ENCODE data around the gene PCDHB15.

PCDHB15 gene

DNA sequence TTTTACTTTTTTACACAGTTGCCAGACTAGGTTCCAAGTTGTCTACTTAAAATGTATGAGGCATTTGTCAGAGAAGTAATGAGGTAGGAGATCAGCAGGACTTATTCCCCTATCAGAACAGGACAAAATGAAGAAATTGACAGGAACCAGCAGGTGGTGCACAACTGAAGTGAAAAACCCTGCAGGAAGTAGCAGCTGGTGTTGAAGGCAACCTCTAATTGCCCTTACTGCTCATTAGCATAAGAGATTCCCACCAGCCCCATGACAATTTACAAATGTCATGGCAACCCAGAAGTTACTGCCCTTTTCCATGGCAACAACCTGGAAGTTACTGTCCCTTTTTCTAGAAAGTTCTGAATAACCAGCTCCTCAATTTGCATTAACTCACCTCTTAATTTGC is 5.4 kb downstream of the PCDHB15 start:
- DNase-seq (ENCODE audit: low spot score), result no peak

DNA sequence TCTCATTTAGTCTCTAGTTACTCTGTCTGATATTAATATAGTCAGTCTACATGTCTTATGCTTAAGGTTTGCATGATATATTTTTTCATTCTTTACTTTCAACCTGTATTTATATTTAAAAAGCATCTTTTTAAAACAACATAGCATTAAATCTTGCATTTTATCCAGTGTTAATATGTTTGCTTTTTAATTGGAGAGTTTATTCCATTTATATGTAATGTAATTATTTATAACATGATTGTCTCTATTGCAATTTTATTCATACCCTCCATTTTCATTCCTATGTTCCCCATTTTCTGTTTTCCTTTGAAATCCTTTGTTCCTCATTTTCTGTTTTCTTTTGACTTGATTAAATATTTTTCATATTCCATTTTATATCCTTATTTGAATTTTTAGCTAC is 13.3 kb downstream of the PCDHB15 start:
- no peak for DNase-seq (ENCODE audit: low spot score)

DNA sequence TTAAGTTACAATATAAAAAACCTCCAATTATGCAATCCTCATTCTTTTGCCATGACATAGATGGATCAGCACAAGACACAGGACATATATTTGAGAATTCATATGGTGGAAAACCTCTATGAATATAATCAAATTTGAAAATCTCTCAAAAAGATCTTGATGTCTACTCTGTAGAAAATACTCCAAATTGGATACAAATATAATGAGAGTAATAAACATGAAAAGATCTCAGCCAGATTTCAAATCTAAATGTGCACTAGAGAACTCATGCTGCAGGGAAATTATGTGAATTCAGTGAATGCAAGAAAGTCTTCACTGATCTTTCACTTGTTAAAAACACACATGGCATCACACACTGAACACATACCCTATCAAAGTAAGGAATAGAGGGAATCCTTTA is 13.8 kb downstream of the PCDHB15 start:
- DNase-seq (ENCODE audit: low spot score), result no peak

DNA sequence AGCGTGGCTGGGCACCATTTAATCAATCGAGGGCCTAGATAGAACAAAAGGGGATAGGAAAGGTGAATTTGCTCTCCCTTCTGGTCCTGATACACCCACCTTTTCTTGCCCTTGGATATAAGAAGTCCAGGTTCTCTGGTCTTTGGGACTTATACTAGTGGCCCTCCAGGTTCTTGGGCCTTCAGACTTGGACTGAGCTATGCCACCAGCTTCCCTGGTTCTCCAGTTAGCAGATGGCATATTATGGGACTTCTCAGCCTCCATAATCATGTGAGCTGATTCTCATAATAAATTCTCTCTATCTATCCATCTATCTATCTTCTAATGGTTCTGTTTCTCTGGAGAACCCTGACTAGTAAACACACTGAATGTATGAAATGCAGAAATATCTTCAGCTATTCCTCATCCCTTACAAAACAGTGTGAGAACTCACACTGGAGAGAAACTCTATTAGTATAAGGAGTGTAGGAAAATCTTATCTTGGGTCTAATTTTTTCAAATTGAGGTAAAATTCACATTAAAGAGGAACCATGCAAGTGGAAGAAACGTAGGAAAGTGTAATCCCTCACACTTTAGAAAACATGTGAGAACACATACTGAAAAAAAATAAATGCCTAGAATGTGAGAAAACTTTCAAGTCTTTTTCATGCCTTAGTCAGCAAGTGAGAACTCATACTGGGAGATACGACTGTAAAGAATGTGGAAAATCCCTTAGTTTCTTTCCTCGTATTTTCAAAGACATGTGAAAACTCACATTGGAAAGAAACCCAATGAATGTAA is 15.5 kb downstream of the PCDHB15 start:
- DNase-seq (ENCODE audit: low spot score), result no peak

DNA sequence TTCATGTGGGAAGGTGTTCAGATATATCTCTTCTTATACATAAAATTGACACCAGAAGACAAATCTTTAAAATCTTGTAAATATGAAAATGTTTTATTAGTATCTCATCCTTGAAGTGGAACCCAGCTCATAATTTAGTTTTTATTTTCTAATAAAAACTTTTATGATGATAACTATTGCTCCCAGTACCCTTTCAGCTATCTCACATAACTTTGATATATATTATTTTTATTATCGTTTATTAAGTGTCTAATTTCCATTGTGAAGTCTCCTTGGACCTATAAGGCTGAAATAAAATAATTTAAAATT is 16.0 kb downstream of the PCDHB15 start:
- no peak for DNase-seq (ENCODE audit: low spot score)

DNA sequence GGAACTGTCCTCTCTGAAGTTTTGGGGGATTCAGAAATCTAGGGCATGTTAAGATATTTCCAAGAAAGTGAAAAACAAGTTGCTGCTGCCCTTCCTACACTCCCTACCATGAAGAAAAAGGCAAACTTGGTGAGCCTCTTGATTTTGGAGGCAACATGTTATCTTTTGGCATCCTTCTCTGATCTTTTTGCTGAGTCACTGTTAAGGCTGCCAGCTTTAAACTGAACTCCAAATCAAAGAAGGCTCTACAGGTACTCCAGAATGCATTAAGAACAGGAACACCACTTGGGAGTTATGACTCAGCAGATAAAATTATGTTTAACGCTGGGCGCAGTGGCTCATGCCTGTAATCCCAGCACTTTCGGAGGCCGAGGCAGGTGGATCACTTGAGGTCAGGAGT is 24.0 kb downstream of the PCDHB15 start:
- no peak for DNase-seq (ENCODE audit: low spot score)

DNA sequence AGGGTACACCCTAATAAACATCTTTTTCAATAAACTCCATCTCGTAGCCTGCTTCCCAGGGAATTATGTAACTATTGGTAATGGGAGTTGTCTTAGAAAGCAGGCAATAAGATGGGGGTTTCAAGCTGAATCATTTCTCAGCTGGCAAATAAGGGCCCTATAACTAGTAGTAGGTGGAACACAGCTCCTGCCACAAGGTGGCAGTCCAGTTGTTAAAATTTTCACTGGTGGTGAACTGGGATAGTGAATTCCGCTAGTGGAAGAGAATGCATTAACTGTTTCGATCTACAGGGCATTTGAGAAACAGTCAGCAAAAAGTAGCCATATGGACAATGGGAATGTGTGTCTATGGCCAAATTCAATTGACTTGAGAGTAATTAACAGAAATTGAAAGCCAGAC is 27.7 kb downstream of the PCDHB15 start:
- DNase-seq (ENCODE audit: low spot score), result no peak

DNA sequence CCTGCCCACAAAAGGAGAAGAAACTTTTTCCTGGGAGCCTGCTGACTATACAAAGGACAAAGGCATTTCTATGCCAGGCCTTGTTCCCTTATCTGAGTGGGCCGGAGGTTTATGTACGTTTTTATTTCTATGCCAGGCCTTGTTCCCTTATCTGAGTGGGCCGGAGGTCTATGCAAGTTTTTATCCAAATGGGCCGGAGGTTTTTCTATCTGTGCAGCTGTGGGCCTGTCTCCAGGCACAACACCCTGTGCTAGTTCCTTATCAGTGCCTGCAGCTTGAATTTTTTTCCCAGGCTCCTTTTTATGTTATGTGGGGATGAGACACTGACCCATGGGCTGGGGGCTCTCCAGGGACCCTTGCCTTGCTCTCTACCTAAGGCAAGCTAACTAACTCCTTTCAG is 53.2 kb downstream of the PCDHB15 start:
- DNase-seq (ENCODE audit: low spot score), result no peak

Measured in globus pallidus (tissue), 1 donor.